Osteocyte (in vitro differentiated cells): ENCODE measurements around the gene MRPS15. TPM values are rescaled to one million over a fixed set of nuclear protein-coding genes. Genes with fewer than 3 reads are reported as not detected.
A peak's percentile ranks its signal among the peaks of the same experiment; 100 is the strongest.

Source experiments
- DNase-seq: peaks from one replicate; pipeline ENCODE4 v3.0.0; 2021; ENCODE audit warnings: mixed read lengths; ENCODE audit not compliant: unreplicated experiment; ENCODE audit errors: extremely low spot score
- H3K27ac Mint-ChIP-seq: one replicate; pipeline ENCODE4 v1.8.0; 2021; ENCODE audit warnings: mild to moderate bottlenecking, mixed read lengths; ENCODE audit not compliant: unreplicated experiment
- H3K27me3 Mint-ChIP-seq: one replicate; pipeline ENCODE4 v1.8.0; 2021; ENCODE audit warnings: mixed read lengths; ENCODE audit not compliant: unreplicated experiment
- H3K36me3 Mint-ChIP-seq: one replicate; pipeline ENCODE4 v1.8.0; 2021; ENCODE audit warnings: mixed read lengths; ENCODE audit not compliant: unreplicated experiment
- H3K4me1 Mint-ChIP-seq: one replicate; pipeline ENCODE4 v1.8.0; 2021; ENCODE audit warnings: mixed read lengths; ENCODE audit not compliant: unreplicated experiment
- H3K4me3 Mint-ChIP-seq: one replicate; pipeline ENCODE4 v1.8.0; 2021; ENCODE audit warnings: mild to moderate bottlenecking, moderate library complexity, mixed read lengths; ENCODE audit not compliant: unreplicated experiment
- H3K9me3 Mint-ChIP-seq: one replicate; pipeline ENCODE4 v1.8.0; 2021; ENCODE audit warnings: mixed read lengths; ENCODE audit not compliant: unreplicated experiment
- total RNA-seq: library from RNA; stranded (reverse); gene quantifications from 2 replicates; pipeline ENCODE4 v1.2.1, GENCODE V29; 2021
- TF ChIP-seq, protein P1 (sequence below): fragments of 200-600 bp; sonication (generic); IDR thresholded peaks from 2 replicates; pipeline ENCODE4 v1.5.0; 2021; ENCODE audit warnings: antibody characterized with exemption, mild to moderate bottlenecking, moderate library complexity

MRPS15 gene
- total RNA-seq, 1 donor from 2014 or later: 64.4 TPM

DNA sequence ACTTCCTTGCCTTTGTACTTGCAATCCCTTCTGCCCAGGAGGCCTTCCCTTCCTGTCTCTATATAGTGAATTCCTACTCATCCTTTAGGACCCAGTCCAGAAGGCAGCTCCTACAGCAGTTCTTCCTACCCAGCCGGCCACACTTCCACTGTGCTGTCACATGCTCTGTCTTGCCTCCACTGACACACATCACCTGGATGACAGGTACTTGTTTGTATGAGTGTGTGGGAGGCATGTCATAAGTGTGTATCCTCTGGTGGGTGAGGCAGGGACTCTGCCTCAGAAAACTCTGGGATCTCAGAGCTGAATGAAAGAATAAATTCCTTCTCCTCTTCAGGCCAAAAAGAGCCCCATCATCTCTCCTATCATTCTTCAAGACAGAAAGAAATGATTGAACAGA is 8.8 kb downstream of the MRPS15 start:
- TF ChIP-seq, protein P1, sequence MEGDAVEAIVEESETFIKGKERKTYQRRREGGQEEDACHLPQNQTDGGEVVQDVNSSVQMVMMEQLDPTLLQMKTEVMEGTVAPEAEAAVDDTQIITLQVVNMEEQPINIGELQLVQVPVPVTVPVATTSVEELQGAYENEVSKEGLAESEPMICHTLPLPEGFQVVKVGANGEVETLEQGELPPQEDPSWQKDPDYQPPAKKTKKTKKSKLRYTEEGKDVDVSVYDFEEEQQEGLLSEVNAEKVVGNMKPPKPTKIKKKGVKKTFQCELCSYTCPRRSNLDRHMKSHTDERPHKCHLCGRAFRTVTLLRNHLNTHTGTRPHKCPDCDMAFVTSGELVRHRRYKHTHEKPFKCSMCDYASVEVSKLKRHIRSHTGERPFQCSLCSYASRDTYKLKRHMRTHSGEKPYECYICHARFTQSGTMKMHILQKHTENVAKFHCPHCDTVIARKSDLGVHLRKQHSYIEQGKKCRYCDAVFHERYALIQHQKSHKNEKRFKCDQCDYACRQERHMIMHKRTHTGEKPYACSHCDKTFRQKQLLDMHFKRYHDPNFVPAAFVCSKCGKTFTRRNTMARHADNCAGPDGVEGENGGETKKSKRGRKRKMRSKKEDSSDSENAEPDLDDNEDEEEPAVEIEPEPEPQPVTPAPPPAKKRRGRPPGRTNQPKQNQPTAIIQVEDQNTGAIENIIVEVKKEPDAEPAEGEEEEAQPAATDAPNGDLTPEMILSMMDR: no peak
- DNase-seq: no peak
- H3K36me3 Mint-ChIP-seq: peaks cover 26% of the 10 kb centered on the region

DNA sequence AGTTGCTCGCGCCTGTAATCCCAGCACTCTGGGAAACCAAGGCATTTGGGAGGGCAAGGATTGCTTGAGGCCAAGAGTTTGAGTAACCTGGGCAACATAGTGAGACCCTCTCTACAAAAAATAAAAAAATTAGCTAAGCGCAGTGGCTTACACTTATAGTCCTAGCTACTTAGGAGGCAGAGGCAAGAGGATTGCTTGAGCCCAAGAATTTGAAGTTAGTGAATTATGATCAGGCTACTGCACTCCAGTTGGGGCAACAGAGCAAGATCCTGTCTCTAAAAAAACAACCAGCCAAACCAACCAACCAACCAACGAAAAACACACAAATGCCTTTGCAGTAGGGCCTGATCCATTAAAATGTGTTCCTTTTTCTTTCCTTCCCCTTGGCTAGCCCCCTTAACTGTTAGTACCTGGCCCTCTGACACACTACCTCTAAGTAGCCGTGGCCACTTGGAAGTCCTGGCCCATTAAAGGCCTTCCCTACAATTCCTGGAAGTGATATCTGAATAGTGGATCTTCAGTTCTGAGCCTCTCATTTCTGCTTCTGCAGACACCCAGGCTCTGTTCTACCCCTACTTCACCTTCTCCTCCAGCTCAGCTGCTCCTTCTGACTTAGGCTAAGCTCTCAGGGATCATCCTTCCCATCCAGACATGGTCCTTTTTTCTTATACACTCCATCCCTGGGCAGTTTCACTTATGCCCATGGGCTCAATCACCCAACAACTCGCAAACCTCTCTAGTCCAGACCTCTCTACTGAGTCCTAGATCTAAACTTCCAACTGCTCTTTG is 10.4 kb downstream of the MRPS15 start:
- H3K4me3 Mint-ChIP-seq: no peak overlapping the region
- TF ChIP-seq, protein P1: no peak
- no peak for DNase-seq
- H3K9me3 Mint-ChIP-seq: no peaks in the 10 kb centered on the region
- H3K36me3 Mint-ChIP-seq: peaks cover 21% of the 10 kb centered on the region
- no peak overlapping the region for H3K27ac Mint-ChIP-seq
- peaks cover 24% of the 10 kb centered on the region for H3K4me1 Mint-ChIP-seq
- H3K27me3 Mint-ChIP-seq: no peaks in the 10 kb centered on the region

More for the DNA sequence above, 8.8 kb downstream of the MRPS15 start:
- H3K4me3 Mint-ChIP-seq: no peak overlapping the region
- peaks cover 12% of the 10 kb centered on the region for H3K4me1 Mint-ChIP-seq
- no peaks in the 10 kb centered on the region for H3K9me3 Mint-ChIP-seq
- H3K27me3 Mint-ChIP-seq: no peaks in the 10 kb centered on the region
- no peak overlapping the region for H3K27ac Mint-ChIP-seq

DNA sequence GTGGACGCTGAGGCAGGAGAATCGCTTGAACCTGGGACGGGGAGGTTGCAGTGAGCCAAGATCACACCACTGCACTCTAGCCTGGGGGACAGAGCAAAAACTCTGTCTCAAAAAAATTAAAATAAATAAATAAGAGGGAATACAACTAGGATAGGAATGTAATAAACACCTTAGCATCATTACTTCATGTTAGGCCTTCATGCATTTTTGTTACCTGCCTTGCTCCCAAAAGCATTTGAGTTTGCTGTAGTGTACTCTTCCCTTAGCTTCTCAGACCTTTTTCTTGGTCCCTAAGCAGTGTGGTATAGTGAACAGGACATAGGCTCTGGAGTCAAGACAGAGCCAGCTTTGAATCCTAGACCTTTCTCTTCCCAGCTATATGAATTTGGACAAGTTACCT is 11.1 kb downstream of the MRPS15 start:
- Mint-ChIP-seq H3K27ac (no peak overlapping the region), H3K4me1 (peaks cover 24% of the 10 kb centered on the region), H3K27me3 (no peaks in the 10 kb centered on the region), H3K4me3 (no peak overlapping the region), H3K36me3 (peaks cover 18% of the 10 kb centered on the region), H3K9me3 (no peaks in the 10 kb centered on the region)
- TF ChIP-seq, protein P1: no peak
- DNase-seq: no peak

DNA sequence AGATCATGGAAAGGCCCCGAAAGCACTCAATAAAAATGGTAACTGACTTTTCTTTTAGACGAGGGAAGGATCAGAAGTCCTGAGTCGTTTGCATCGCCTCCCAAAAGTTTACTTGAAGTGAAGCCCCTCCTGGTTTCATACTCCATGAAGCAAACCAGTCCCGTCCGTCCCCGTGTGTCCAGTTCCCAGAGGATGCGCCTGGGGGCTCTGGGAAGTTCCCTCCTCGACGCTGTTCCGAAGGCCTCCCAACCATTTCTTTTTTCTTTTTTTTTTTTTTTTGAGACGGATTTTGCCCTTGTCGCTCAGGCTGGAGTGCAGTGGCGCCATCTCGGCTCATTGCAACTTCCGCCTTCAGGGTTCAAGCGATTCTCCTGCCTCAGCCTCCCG is 13.3 kb downstream of the MRPS15 start:
- Mint-ChIP-seq H3K4me1 (peaks cover 21% of the 10 kb centered on the region), H3K9me3 (no peaks in the 10 kb centered on the region), H3K27ac (peak overlapping the region; percentile 95), H3K36me3 (peaks cover 12% of the 10 kb centered on the region), H3K4me3 (peak overlapping the region; percentile 84), H3K27me3 (no peaks in the 10 kb centered on the region)
- DNase-seq: no peak
- TF ChIP-seq, protein P1: no peak

DNA sequence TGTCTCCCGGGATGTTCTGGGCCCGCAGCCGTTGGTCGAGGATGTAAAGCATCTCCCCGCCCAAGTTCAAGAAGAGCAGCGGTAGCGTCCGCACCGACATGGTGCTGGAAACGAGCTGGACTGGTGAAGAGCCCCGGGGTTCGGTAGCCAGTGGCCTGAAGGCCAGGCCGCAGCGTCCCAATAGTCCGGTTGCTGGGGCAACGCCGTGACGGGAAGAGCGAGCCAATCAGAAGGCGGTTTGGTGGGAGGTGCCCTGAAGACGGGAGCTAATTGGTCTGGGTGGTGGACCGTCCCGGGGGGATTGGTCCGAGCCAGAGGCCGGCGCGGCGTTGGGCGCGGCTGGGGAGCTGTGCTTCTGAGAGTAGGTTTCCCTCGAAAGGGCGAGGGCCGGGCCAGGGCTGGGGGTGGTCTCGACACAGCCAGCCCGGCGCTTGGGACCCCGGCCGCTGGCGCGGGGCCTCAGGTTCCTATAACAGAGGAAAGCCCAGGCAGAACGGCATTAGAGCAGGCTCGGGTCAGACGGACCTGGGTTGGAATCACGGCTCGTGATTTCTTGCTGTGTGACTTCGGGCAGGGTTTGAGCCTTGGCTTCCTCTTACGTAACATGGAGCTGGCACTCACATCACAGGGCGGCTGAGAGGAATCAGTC is 13.8 kb downstream of the MRPS15 start, which contains the start of gene OSCP1:
Gene OSCP1 (minus strand): TSS at position 182 of the 649 bp plus-strand sequence. CDS start 82 bp downstream, at position 100.
- TF ChIP-seq, protein P1: no peak
- DNase-seq: peak; percentile 98
- no peaks in the 10 kb centered on the region for H3K27me3 Mint-ChIP-seq
- no peaks in the 10 kb centered on the region for H3K9me3 Mint-ChIP-seq
- peaks cover 8% of the 10 kb centered on the region for H3K36me3 Mint-ChIP-seq
- H3K4me3 Mint-ChIP-seq: peak within 1 kb of the TSS; percentile 84
- H3K27ac Mint-ChIP-seq: peak within 1 kb of the TSS; percentile 95
- peaks cover 21% of the 10 kb centered on the region for H3K4me1 Mint-ChIP-seq
